SK-N-SH treated with all-trans-retinoic acid at 6 μM for 48 hours (cell line): ENCODE data around the gene GABBR2.

Experiments used
- ATAC-seq: fragments of 200-7000 bp; cut with Tn5 transposase; 3 replicates; pipeline ENCODE4 v1.9.1; 2020; ENCODE audit warnings: mild to moderate bottlenecking, moderate library complexity
- ARNTL ChIP-seq: fragments of 450-650 bp; formaldehyde crosslinking; IDR thresholded peaks from 2 replicates; pipeline ENCODE4 v1.5.0; 2020; ENCODE audit warnings: low read depth, mild to moderate bottlenecking, moderate library complexity, borderline replicate concordance
- BACH2 ChIP-seq: fragments of 250-450 bp; sonication (Bioruptor Pico); IDR thresholded peaks from 2 replicates; pipeline ENCODE4 v1.9.0; 2021; ENCODE audit warnings: mild to moderate bottlenecking, borderline replicate concordance
- CSDC2 ChIP-seq: fragments of 250-450 bp; sonication (Bioruptor Pico); IDR thresholded peaks from 2 replicates; pipeline ENCODE4 v1.5.0; 2020; ENCODE audit warnings: mild to moderate bottlenecking, moderate library complexity
- GLIS3 ChIP-seq: fragments of 250-450 bp; sonication (Bioruptor Pico); IDR thresholded peaks from 2 replicates; pipeline ENCODE4 v1.5.0; 2020; ENCODE audit warnings: mild to moderate bottlenecking, moderate library complexity
- ISL1 ChIP-seq: fragments of 250-450 bp; sonication (Bioruptor Pico); IDR thresholded peaks from 2 replicates; pipeline ENCODE4 v2.1.2; 2022; ENCODE audit warnings: mild to moderate bottlenecking, moderate library complexity
- PPARA ChIP-seq: fragments of 250-450 bp; sonication (Bioruptor Pico); IDR thresholded peaks from 2 replicates; pipeline ENCODE4 v1.5.0; 2020; ENCODE audit warnings: mild to moderate bottlenecking, borderline replicate concordance
- RARB ChIP-seq: fragments of 250-450 bp; sonication (Bioruptor Pico); IDR thresholded peaks from 2 replicates; pipeline ENCODE4 v1.8.0; 2021; ENCODE audit warnings: mild to moderate bottlenecking, moderate library complexity
- SNAI2 ChIP-seq: fragments of 250-450 bp; sonication (Bioruptor Pico); IDR thresholded peaks from 2 replicates; pipeline ENCODE4 v1.5.0; 2020; ENCODE audit warnings: mild to moderate bottlenecking, moderate library complexity
- TOX ChIP-seq: fragments of 250-450 bp; sonication (Bioruptor Pico); IDR thresholded peaks from 2 replicates; pipeline ENCODE4 v1.8.0; 2021; ENCODE audit warnings: mild to moderate bottlenecking, moderate library complexity, borderline replicate concordance
- ZC3H10 ChIP-seq: fragments of 250-450 bp; sonication (Bioruptor Pico); IDR thresholded peaks from 2 replicates; pipeline ENCODE4 v1.5.1; 2021; ENCODE audit warnings: mild to moderate bottlenecking, moderate library complexity
- ZFP3 ChIP-seq: fragments of 250-450 bp; sonication (Bioruptor Pico); IDR thresholded peaks from 2 replicates; pipeline ENCODE4 v1.5.0; 2020; ENCODE audit warnings: mild to moderate bottlenecking, moderate library complexity
- ZFP30 ChIP-seq: fragments of 450-650 bp; formaldehyde crosslinking; IDR thresholded peaks from 2 replicates; pipeline ENCODE4 v1.5.0; 2022; ENCODE audit warnings: mild to moderate bottlenecking, moderate library complexity
- ZNF565 ChIP-seq: fragments of 450-650 bp; formaldehyde crosslinking; conservative IDR thresholded peaks from 2 replicates; pipeline ENCODE4 v1.5.0; 2020; ENCODE audit warnings: low read depth, mild to moderate bottlenecking, moderate library complexity
- ZNF70 ChIP-seq: fragments of 450-650 bp; formaldehyde crosslinking; IDR thresholded peaks from 2 replicates; pipeline ENCODE4 v1.5.0; 2020; ENCODE audit warnings: mild to moderate bottlenecking, moderate library complexity
- ZNF8 ChIP-seq: fragments of 450-650 bp; formaldehyde crosslinking; IDR thresholded peaks from 2 replicates; pipeline ENCODE4 v1.5.0; 2020; ENCODE audit warnings: mild to moderate bottlenecking, moderate library complexity
- TF ChIP-seq, protein P1 (sequence below): fragments of 250-450 bp; sonication (Bioruptor Pico); IDR thresholded peaks from 2 replicates; pipeline ENCODE4 v1.8.0; 2020; ENCODE audit warnings: mild to moderate bottlenecking, moderate library complexity, borderline replicate concordance
- TF ChIP-seq, protein P2 (sequence below): fragments of 250-450 bp; sonication (Bioruptor Pico); IDR thresholded peaks from 2 replicates; pipeline ENCODE4 v1.5.0; 2020; ENCODE audit warnings: mild to moderate bottlenecking, moderate library complexity
- TF ChIP-seq, protein P3 (sequence below): fragments of 250-450 bp; sonication (Bioruptor Pico); IDR thresholded peaks from 2 replicates; pipeline ENCODE4 v1.5.1; 2020; ENCODE audit warnings: low read depth, mild to moderate bottlenecking, moderate library complexity
- TF ChIP-seq, protein P4 (sequence below): fragments of 250-450 bp; sonication (Bioruptor Pico); IDR thresholded peaks from 2 replicates; pipeline ENCODE4 v1.5.1; 2021; ENCODE audit warnings: mild to moderate bottlenecking, moderate library complexity

GABBR2 gene

DNA sequence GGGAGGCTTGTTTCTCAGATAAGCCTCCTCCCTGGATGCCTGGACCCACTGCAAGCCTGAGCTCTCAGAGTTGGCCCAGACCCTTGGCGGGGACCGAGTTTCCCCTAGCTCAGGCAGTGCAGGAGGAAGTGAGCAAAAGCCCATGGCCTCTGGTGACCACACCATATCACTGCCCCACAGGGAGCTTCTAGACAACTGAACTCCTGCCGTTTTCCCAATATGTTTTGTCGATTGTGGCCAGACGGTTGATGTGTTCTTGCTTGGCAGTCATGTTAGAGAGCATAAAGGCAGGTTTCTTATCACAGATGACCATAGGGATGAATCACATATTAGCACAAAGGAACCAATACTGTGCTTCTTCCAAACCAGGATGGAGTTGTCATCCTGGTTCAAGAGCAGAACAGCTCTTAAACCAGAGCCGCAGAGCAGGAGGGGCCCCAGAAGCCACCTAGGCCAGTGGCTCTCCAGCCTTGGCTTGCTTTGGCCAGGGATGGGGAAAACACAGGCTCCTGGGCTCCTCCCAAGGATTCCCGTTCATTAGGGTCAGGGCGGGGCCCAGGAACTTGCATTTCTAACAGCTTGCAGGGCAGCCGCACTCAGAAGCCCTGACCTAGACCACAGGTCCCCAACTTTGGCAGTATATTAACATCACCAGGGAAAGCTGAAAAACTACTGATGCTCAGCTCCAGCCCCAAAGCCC lies 340.2 kb downstream of the GABBR2 start:
- TF ChIP-seq ZNF70 (no peak), ZFP30 (CRISPR knock-in tag) (no peak), SNAI2 (CRISPR knock-in tag) (no peak), BACH2 (CRISPR knock-in tag) (no peak), RARB (CRISPR knock-in tag) (no peak), GLIS3 (no peak), CSDC2 (CRISPR knock-in tag) (no peak), ZNF8 (CRISPR knock-in tag) (no peak)
- TF ChIP-seq, protein P1, sequence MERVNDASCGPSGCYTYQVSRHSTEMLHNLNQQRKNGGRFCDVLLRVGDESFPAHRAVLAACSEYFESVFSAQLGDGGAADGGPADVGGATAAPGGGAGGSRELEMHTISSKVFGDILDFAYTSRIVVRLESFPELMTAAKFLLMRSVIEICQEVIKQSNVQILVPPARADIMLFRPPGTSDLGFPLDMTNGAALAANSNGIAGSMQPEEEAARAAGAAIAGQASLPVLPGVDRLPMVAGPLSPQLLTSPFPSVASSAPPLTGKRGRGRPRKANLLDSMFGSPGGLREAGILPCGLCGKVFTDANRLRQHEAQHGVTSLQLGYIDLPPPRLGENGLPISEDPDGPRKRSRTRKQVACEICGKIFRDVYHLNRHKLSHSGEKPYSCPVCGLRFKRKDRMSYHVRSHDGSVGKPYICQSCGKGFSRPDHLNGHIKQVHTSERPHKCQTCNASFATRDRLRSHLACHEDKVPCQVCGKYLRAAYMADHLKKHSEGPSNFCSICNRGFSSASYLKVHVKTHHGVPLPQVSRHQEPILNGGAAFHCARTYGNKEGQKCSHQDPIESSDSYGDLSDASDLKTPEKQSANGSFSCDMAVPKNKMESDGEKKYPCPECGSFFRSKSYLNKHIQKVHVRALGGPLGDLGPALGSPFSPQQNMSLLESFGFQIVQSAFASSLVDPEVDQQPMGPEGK (CRISPR knock-in tag): no peak
- TF ChIP-seq, protein P2, sequence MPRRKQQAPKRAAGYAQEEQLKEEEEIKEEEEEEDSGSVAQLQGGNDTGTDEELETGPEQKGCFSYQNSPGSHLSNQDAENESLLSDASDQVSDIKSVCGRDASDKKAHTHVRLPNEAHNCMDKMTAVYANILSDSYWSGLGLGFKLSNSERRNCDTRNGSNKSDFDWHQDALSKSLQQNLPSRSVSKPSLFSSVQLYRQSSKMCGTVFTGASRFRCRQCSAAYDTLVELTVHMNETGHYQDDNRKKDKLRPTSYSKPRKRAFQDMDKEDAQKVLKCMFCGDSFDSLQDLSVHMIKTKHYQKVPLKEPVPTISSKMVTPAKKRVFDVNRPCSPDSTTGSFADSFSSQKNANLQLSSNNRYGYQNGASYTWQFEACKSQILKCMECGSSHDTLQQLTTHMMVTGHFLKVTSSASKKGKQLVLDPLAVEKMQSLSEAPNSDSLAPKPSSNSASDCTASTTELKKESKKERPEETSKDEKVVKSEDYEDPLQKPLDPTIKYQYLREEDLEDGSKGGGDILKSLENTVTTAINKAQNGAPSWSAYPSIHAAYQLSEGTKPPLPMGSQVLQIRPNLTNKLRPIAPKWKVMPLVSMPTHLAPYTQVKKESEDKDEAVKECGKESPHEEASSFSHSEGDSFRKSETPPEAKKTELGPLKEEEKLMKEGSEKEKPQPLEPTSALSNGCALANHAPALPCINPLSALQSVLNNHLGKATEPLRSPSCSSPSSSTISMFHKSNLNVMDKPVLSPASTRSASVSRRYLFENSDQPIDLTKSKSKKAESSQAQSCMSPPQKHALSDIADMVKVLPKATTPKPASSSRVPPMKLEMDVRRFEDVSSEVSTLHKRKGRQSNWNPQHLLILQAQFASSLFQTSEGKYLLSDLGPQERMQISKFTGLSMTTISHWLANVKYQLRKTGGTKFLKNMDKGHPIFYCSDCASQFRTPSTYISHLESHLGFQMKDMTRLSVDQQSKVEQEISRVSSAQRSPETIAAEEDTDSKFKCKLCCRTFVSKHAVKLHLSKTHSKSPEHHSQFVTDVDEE: no peak
- ATAC-seq: no peak

GRCh38 chr9:98367923-98368322 lies 340.8 kb downstream of the GABBR2 start:
- no peak for TF ChIP-seq ARNTL (CRISPR knock-in tag)
- TF ChIP-seq ISL1: no peak
- no peak for TF ChIP-seq TOX (CRISPR knock-in tag)
- TF ChIP-seq ZNF8 (CRISPR knock-in tag): no peak
- TF ChIP-seq, protein P3, sequence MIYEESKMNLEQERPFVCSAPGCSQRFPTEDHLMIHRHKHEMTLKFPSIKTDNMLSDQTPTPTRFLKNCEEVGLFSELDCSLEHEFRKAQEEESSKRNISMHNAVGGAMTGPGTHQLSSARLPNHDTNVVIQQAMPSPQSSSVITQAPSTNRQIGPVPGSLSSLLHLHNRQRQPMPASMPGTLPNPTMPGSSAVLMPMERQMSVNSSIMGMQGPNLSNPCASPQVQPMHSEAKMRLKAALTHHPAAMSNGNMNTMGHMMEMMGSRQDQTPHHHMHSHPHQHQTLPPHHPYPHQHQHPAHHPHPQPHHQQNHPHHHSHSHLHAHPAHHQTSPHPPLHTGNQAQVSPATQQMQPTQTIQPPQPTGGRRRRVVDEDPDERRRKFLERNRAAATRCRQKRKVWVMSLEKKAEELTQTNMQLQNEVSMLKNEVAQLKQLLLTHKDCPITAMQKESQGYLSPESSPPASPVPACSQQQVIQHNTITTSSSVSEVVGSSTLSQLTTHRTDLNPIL: no peak
- TF ChIP-seq CSDC2 (CRISPR knock-in tag): no peak
- TF ChIP-seq, protein P4, sequence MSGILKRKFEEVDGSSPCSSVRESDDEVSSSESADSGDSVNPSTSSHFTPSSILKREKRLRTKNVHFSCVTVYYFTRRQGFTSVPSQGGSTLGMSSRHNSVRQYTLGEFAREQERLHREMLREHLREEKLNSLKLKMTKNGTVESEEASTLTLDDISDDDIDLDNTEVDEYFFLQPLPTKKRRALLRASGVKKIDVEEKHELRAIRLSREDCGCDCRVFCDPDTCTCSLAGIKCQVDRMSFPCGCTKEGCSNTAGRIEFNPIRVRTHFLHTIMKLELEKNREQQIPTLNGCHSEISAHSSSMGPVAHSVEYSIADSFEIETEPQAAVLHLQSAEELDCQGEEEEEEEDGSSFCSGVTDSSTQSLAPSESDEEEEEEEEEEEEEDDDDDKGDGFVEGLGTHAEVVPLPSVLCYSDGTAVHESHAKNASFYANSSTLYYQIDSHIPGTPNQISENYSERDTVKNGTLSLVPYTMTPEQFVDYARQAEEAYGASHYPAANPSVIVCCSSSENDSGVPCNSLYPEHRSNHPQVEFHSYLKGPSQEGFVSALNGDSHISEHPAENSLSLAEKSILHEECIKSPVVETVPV (CRISPR knock-in tag): no peak
- TF ChIP-seq SNAI2 (CRISPR knock-in tag): no peak
- TF ChIP-seq, protein P1 (CRISPR knock-in tag): no peak
- no peak for ATAC-seq

GRCh38 chr9:98367371-98367900 lies 341.3 kb downstream of the GABBR2 start:
- no peak for ATAC-seq
- TF ChIP-seq ZNF565 (CRISPR knock-in tag) (no peak), ISL1 (no peak), RARB (CRISPR knock-in tag) (no peak), CSDC2 (CRISPR knock-in tag) (no peak), GLIS3 (no peak), ZFP3 (CRISPR knock-in tag) (no peak), ZC3H10 (CRISPR knock-in tag) (no peak), ZNF70 (no peak), TOX (CRISPR knock-in tag) (no peak), ARNTL (CRISPR knock-in tag) (no peak), PPARA (no peak), ZNF8 (CRISPR knock-in tag) (no peak), BACH2 (CRISPR knock-in tag) (no peak)
- TF ChIP-seq, protein P1 (CRISPR knock-in tag): no peak
- TF ChIP-seq, protein P3: no peak
- TF ChIP-seq, protein P4 (CRISPR knock-in tag): no peak
